HEK293T (cell line): ENCODE data around the gene TOMT.

Source experiments
- CTCF ChIA-PET: fragments of 350-600 bp; formaldehyde crosslinking; extraction: SDS; loops from one replicate; lab custom pipeline; 2021; ENCODE audit warnings: antibody characterized with exemption, inconsistent platforms; lab: Yijun Ruan, JAX
- POLR2A ChIA-PET: fragments of 350-600 bp; formaldehyde crosslinking; extraction: SDS; loops from one replicate; lab custom pipeline; 2020; ENCODE audit warnings: antibody characterized with exemption, inconsistent platforms; lab: Yijun Ruan, JAX
- DNase-seq: peaks from one replicate; pipeline ENCODE4 v3.0.0; 2012; ENCODE audit warnings: mixed read lengths; ENCODE audit errors: extremely low spot score
- ARNT ChIP-seq: fragments of 450-650 bp; IDR thresholded peaks from 2 replicates; pipeline ENCODE4 v1.6.1; 2017; ENCODE audit warnings: mild to moderate bottlenecking
- BHLHE40 ChIP-seq: fragments of 450-650 bp; IDR thresholded peaks from 2 replicates; pipeline ENCODE4 v1.6.1; 2016; ENCODE audit warnings: mild to moderate bottlenecking, moderate library complexity, borderline replicate concordance
- CTBP1 ChIP-seq: fragments of 450-650 bp; IDR thresholded peaks from 2 replicates; pipeline ENCODE4 v1.6.1; 2016; ENCODE audit warnings: borderline replicate concordance
- ELF4 ChIP-seq: fragments of 450-650 bp; IDR thresholded peaks from 2 replicates; pipeline ENCODE4 v1.6.1; 2017; ENCODE audit warnings: antibody characterized with exemption
- FOXA1 ChIP-seq: fragments of 450-650 bp; IDR thresholded peaks from 2 replicates; pipeline ENCODE4 v1.6.1; 2016; ENCODE audit warnings: mild to moderate bottlenecking
- FOXK2 ChIP-seq: fragments of 450-650 bp; IDR thresholded peaks from 2 replicates; pipeline ENCODE4 v1.6.1; 2016; ENCODE audit warnings: mild to moderate bottlenecking
- FOXM1 ChIP-seq: fragments of 450-650 bp; IDR thresholded peaks from 2 replicates; pipeline ENCODE4 v1.6.1; 2017; ENCODE audit warnings: mild to moderate bottlenecking, borderline replicate concordance
- HDGF ChIP-seq: fragments of 450-650 bp; IDR thresholded peaks from 2 replicates; pipeline ENCODE4 v1.6.1; 2017; ENCODE audit warnings: antibody characterized with exemption, borderline replicate concordance
- L3MBTL2 ChIP-seq: fragments of 450-650 bp; conservative IDR thresholded peaks from 2 replicates; pipeline ENCODE4 v1.6.1; 2016; ENCODE audit warnings: mild to moderate bottlenecking
- LEF1 ChIP-seq: fragments of 450-650 bp; IDR thresholded peaks from 2 replicates; pipeline ENCODE4 v1.6.1; 2017; ENCODE audit warnings: mild to moderate bottlenecking, borderline replicate concordance
- NFRKB ChIP-seq: fragments of 450-650 bp; IDR thresholded peaks from 2 replicates; pipeline ENCODE4 v1.6.1; 2016; ENCODE audit warnings: mild to moderate bottlenecking, moderate library complexity
- PKNOX1 ChIP-seq: fragments of 450-650 bp; IDR thresholded peaks from 2 replicates; pipeline ENCODE4 v1.6.1; 2016
- SP1 ChIP-seq: fragments of 450-650 bp; IDR thresholded peaks from 2 replicates; pipeline ENCODE4 v1.6.1; 2017
- SUZ12 ChIP-seq: fragments of 450-650 bp; IDR thresholded peaks from 2 replicates; pipeline ENCODE4 v1.6.1; 2016; ENCODE audit warnings: mild to moderate bottlenecking
- TARDBP ChIP-seq: fragments of 450-650 bp; IDR thresholded peaks from 2 replicates; pipeline ENCODE4 v1.6.1; 2016
- ZNF384 ChIP-seq: fragments of 450-650 bp; IDR thresholded peaks from 2 replicates; pipeline ENCODE4 v1.6.1; 2016

TOMT gene

GRCh38 chr11:72105888-72106287 lies at the start of gene TOMT:
TOMT (plus strand) TSS chr11:72105924; CDS start chr11:72105952, 28 bp downstream.
- ChIA-PET CTCF (no interaction called here), POLR2A (no interaction called here)
- no peak for DNase-seq
- TF ChIP-seq NFRKB (no peak), FOXM1 (no peak)

- ChIA-PET POLR2A (interaction anchor here (0.6 to 1.0 kb wide), 2 partner anchors 10 to 11 kb away, joined by 3 read pairs; no protein-coding TSS in a partner anchor), CTCF (no interaction called here)
- no peak for TF ChIP-seq FOXM1
- TF ChIP-seq FOXA1 = no peak
- no peak for TF ChIP-seq FOXK2
- TF ChIP-seq L3MBTL2 = no peak
- no peak for TF ChIP-seq PKNOX1
- TF ChIP-seq LEF1 = no peak
- no peak for TF ChIP-seq ELF4
- no peak for TF ChIP-seq NFRKB
- no peak for TF ChIP-seq ARNT
- TF ChIP-seq TARDBP = no peak
- no peak for TF ChIP-seq CTBP1
- no peak for TF ChIP-seq SP1
- no peak for TF ChIP-seq SUZ12
- TF ChIP-seq HDGF = no peak
- no peak for TF ChIP-seq BHLHE40
- no peak for TF ChIP-seq ZNF384
- DNase-seq = no peak
Observed at GRCh38 chr11:72058416-72059034, 47.2 kb upstream of the TOMT start.

GRCh38 chr11:72061739-72062396 lies 43.9 kb upstream of the TOMT start:
- ChIA-PET CTCF (interaction anchor here (0.7 kb wide), 1 partner anchor 1557 kb away, joined by 3 read pairs; no protein-coding TSS in a partner anchor), POLR2A (no interaction called here)
- DNase-seq = no peak
- TF ChIP-seq TARDBP = no peak
- TF ChIP-seq PKNOX1 = no peak
- TF ChIP-seq FOXM1 = no peak
- TF ChIP-seq ZNF384 = no peak
- no peak for TF ChIP-seq ELF4
- TF ChIP-seq FOXK2 = no peak
- no peak for TF ChIP-seq SUZ12
- no peak for TF ChIP-seq LEF1
- TF ChIP-seq HDGF = no peak
- TF ChIP-seq SP1 = no peak
- TF ChIP-seq L3MBTL2 = no peak
- no peak for TF ChIP-seq CTBP1
- no peak for TF ChIP-seq NFRKB

GRCh38 chr11:72066855-72067254 lies 38.9 kb upstream of the TOMT start:
- ChIA-PET CTCF (interaction anchor here (0.6 kb wide), 1 partner anchor 363 kb away, joined by 3 read pairs; no protein-coding TSS in a partner anchor), POLR2A (interaction anchor here (1.5 kb wide), 1 partner anchor 45 kb away, joined by 3 read pairs; the partner anchor contains the start of gene ANAPC15)
- no peak for TF ChIP-seq CTBP1
- no peak for TF ChIP-seq L3MBTL2
- TF ChIP-seq SUZ12 = no peak
- no peak for TF ChIP-seq FOXK2
- TF ChIP-seq BHLHE40 = no peak
- TF ChIP-seq ELF4 = no peak
- no peak for TF ChIP-seq NFRKB
- TF ChIP-seq LEF1 = no peak
- TF ChIP-seq SP1 = no peak
- no peak for TF ChIP-seq ZNF384
- TF ChIP-seq PKNOX1 = no peak
- no peak for TF ChIP-seq TARDBP
- TF ChIP-seq FOXM1 = no peak
- no peak for TF ChIP-seq FOXA1
- TF ChIP-seq ARNT = no peak
- TF ChIP-seq HDGF = no peak
- DNase-seq = no peak

- POLR2A ChIA-PET = interaction anchor here (1.5 kb wide), 1 partner anchor 45 kb away, joined by 3 read pairs; the partner anchor contains the start of gene ANAPC15
- CTCF ChIA-PET = interaction anchor here (0.6 kb wide), 1 partner anchor 168 kb away, joined by 3 read pairs; no protein-coding TSS in a partner anchor
- no peak for DNase-seq
- TF ChIP-seq NFRKB (no peak), FOXA1 (no peak), CTBP1 (no peak), L3MBTL2 (no peak), PKNOX1 (no peak), ZNF384 (no peak), SUZ12 (no peak), FOXM1 (no peak), SP1 (no peak), ELF4 (no peak), BHLHE40 (no peak), ARNT (no peak), FOXK2 (no peak), HDGF (no peak), TARDBP (no peak), LEF1 (no peak)
Observed at GRCh38 chr11:72067266-72067665, 38.5 kb upstream of the TOMT start.
